HepG2 (cell line): ENCODE results near the gene TAF8. TPM values are rescaled to one million over a fixed set of nuclear protein-coding genes. Genes with fewer than 3 reads are reported as not detected.

ENCODE experiments used
- CBX1 ChIP-seq: IDR thresholded peaks from one replicate; pipeline ENCODE4 v1.6.1; 2016; ENCODE audit warnings: antibody characterized with exemption, low read depth
- FLYWCH1 ChIP-seq: sonication (generic); formaldehyde crosslinking; IDR thresholded peaks from 2 replicates; pipeline ENCODE4 v1.8.1; 2023; ENCODE audit warnings: mild to moderate bottlenecking, missing genetic modification reagents
- GPN1 ChIP-seq: sonication (generic); formaldehyde crosslinking; IDR thresholded peaks from 2 replicates; pipeline ENCODE4 v1.5.1; 2020; ENCODE audit warnings: missing genetic modification reagents, borderline replicate concordance
- HMG20B ChIP-seq: conservative IDR thresholded peaks from 2 replicates; pipeline ENCODE4 v1.6.1; 2016; ENCODE audit warnings: missing genetic modification reagents, missing compliant biosample characterization
- KDM1A ChIP-seq: IDR thresholded peaks from 2 replicates; pipeline ENCODE4 v1.6.1; 2016; ENCODE audit warnings: missing compliant biosample characterization
- MED13 ChIP-seq: sonication (generic); formaldehyde crosslinking; IDR thresholded peaks from 2 replicates; pipeline ENCODE4 v1.5.0; 2020; ENCODE audit warnings: missing genetic modification reagents
- NCOA1 ChIP-seq: sonication (generic); formaldehyde crosslinking; IDR thresholded peaks from 2 replicates; pipeline ENCODE4 v1.9.0; 2021; ENCODE audit warnings: missing genetic modification reagents
- YEATS4 ChIP-seq: sonication (generic); formaldehyde crosslinking; IDR thresholded peaks from 2 replicates; pipeline ENCODE4 v1.4.0; 2020; ENCODE audit warnings: missing genetic modification reagents, borderline replicate concordance
- ZNF34 ChIP-seq: sonication (generic); formaldehyde crosslinking; IDR thresholded peaks from 2 replicates; pipeline ENCODE4 v1.4.0; 2020; ENCODE audit warnings: mild to moderate bottlenecking, missing genetic modification reagents, borderline replicate concordance
- ZNF496 ChIP-seq: sonication (generic); formaldehyde crosslinking; IDR thresholded peaks from 2 replicates; pipeline ENCODE4 v1.8.1; 2023; ENCODE audit warnings: mild to moderate bottlenecking, moderate library complexity, missing genetic modification reagents; ENCODE audit not compliant: insufficient replicate concordance
- ZNF749 ChIP-seq: sonication (generic); formaldehyde crosslinking; IDR thresholded peaks from 2 replicates; pipeline ENCODE4 v1.8.0; 2022; ENCODE audit warnings: mild to moderate bottlenecking, missing genetic modification reagents, moderate library complexity, borderline replicate concordance
- polyA plus RNA-seq, 8 experiments: library from polyadenylated mRNA; depleted of rRNA in 3 of 8; stranded (reverse) in 7 of 8; unstranded in 1 of 8; fragments of >200 nt; fragmentation: Illumina TruSeq in 4 of 8; extraction: Trizol in 4 of 8; gene quantifications; 2 replicates each; pipeline versions ENCODE4 v1.2.1 to v1.2.3, GENCODE V29; 2011 to 2016; ENCODE audit warnings: low read depth in 4 of 8, missing spikeins in 1 of 8, mixed read lengths in 1 of 8; ENCODE audit not compliant: insufficient read depth in 1 of 8
- total RNA-seq, 5 experiments: library from RNA; depleted of rRNA; stranded (reverse); fragments of >200 nt; fragmentation: Illumina TruSeq; extraction: Trizol; gene quantifications; 2 replicates each; pipeline ENCODE4 v1.2.3, GENCODE V29; 2016; ENCODE audit warnings: low read depth in 1 of 5
- TF ChIP-seq, protein P1 (sequence below): sonication (generic); formaldehyde crosslinking; IDR thresholded peaks from 2 replicates; pipeline ENCODE4 v1.4.0; 2020; ENCODE audit warnings: mild to moderate bottlenecking, missing genetic modification reagents
- TF ChIP-seq, protein P2 (sequence below): sonication (generic); formaldehyde crosslinking; IDR thresholded peaks from 2 replicates; pipeline ENCODE4 v1.4.0; 2020; ENCODE audit warnings: missing genetic modification reagents, borderline replicate concordance
- TF ChIP-seq, protein P3 (sequence below): sonication (generic); formaldehyde crosslinking; IDR thresholded peaks from 2 replicates; pipeline ENCODE4 v1.8.1; 2023; ENCODE audit warnings: mild to moderate bottlenecking, moderate library complexity, missing genetic modification reagents

Gene TAF8
- total and polyA plus RNA-seq, 2 of the 13 experiments (the other 11 are each of a cell fraction or from before 2014, with no cell fraction given) = 25.2 to 25.8 TPM

DNA sequence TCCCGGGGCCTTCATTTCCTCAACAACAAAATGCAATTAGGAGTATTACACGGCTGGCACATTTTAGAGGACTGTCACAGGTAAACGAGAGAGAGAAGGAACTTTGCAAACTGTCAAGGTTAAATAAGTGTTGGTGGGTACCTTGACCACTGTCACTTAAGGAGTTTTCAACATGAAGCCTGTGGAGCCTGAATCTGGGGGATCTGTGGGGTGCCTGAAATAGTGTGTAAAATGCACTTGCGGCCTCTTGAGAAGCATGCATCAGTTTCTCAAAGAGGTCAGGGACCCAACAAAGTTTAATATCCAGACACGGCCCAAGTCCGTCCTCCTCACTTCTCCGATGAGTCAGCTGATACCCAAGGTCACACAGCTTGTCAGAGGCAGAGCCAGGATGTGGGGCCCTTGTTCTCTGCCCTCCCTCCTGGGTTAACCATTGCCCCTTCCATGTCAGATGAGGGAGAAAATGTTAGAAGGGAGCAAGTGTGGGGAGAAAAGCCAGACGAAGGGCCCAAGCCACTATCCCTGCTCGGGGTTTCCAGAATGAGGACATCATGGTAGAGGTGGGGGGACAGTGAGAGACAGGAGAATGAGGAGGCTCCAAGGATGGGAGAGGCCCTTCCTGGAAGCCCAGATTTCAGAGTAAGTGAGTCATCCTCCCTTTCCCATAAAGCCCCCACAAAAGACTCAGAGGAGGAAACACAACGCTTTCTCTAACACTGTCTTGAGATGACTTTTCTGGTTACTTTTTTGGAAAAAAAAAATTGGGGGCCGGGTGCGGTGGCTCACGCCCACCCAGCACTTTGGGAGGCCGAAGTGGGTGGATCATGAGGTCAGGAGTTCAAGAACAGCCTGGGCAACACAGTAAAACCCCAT is 49.9 kb downstream of the TAF8 start (continued):
- TF ChIP-seq, protein P1, sequence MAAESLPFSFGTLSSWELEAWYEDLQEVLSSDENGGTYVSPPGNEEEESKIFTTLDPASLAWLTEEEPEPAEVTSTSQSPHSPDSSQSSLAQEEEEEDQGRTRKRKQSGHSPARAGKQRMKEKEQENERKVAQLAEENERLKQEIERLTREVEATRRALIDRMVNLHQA (CRISPR knock-in tag) = no peak
- TF ChIP-seq KDM1A = no peak
- no peak for TF ChIP-seq ZNF749
- TF ChIP-seq YEATS4 = no peak
- no peak for TF ChIP-seq ZNF34 (CRISPR knock-in tag)
- no peak for TF ChIP-seq CBX1
- TF ChIP-seq HMG20B (CRISPR knock-in tag) = no peak
- TF ChIP-seq, protein P2, sequence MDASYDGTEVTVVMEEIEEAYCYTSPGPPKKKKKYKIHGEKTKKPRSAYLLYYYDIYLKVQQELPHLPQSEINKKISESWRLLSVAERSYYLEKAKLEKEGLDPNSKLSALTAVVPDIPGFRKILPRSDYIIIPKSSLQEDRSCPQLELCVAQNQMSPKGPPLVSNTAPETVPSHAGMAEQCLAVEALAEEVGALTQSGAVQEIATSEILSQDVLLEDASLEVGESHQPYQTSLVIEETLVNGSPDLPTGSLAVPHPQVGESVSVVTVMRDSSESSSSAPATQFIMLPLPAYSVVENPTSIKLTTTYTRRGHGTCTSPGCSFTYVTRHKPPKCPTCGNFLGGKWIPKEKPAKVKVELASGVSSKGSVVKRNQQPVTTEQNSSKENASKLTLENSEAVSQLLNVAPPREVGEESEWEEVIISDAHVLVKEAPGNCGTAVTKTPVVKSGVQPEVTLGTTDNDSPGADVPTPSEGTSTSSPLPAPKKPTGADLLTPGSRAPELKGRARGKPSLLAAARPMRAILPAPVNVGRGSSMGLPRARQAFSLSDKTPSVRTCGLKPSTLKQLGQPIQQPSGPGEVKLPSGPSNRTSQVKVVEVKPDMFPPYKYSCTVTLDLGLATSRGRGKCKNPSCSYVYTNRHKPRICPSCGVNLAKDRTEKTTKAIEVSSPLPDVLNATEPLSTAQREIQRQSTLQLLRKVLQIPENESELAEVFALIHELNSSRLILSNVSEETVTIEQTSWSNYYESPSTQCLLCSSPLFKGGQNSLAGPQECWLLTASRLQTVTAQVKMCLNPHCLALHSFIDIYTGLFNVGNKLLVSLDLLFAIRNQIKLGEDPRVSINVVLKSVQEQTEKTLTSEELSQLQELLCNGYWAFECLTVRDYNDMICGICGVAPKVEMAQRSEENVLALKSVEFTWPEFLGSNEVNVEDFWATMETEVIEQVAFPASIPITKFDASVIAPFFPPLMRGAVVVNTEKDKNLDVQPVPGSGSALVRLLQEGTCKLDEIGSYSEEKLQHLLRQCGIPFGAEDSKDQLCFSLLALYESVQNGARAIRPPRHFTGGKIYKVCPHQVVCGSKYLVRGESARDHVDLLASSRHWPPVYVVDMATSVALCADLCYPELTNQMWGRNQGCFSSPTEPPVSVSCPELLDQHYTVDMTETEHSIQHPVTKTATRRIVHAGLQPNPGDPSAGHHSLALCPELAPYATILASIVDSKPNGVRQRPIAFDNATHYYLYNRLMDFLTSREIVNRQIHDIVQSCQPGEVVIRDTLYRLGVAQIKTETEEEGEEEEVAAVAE = no peak
- TF ChIP-seq, protein P3, sequence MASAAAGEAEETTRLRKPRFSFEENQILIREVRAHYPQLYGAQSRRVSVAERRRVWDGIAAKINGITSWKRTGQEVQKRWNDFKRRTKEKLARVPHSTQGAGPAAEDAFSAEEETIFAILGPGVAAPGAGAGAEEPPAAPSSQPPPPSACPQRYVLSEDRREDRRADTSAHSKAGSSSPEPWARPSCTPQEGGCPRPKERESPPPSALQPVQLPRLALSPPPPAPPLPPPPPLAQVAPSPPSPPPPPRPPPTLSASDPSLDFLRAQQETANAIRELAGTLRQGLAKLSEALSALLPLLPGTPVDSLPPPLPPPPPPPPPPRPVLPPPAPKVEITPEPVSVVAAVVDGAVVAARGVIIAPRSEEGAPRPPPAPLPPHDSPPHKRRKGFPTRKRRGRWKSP = no peak
- no peak for TF ChIP-seq MED13 (CRISPR knock-in tag)
- no peak for TF ChIP-seq FLYWCH1 (CRISPR knock-in tag)
- TF ChIP-seq NCOA1 (CRISPR knock-in tag) = no peak
- TF ChIP-seq GPN1 = no peak
- no peak for TF ChIP-seq ZNF496 (CRISPR knock-in tag)
